B cell (primary cell): ENCODE results near the gene CARMIL3. TPM values are rescaled to one million over a fixed set of nuclear protein-coding genes. Genes with fewer than 3 reads are reported as not detected.

Experiments
- ATAC-seq: fragments of 200-7000 bp; cut with Tn5 transposase; one replicate; pipeline ENCODE4 v1.10.0; 2021; ENCODE audit warnings: low read depth, mild to moderate bottlenecking, moderate number of reproducible peaks, moderate library complexity
- CTCF ChIA-PET: fragments of 350-600 bp; sonication (Branson Sonifier 250); formaldehyde crosslinking; loops from one replicate; lab custom pipeline; 2021; ENCODE audit warnings: antibody characterized with exemption, inconsistent platforms; lab: Charles Lee
- POLR2A ChIA-PET: fragments of 350-600 bp; sonication (Branson Sonifier 250); formaldehyde crosslinking; loops from one replicate; lab custom pipeline; 2021; ENCODE audit warnings: antibody characterized with exemption; lab: Charles Lee
- DNase-seq: peaks from one replicate; pipeline ENCODE4 v3.0.0; 2013
- H2AFZ ChIP-seq: 2 replicates; pipeline ENCODE4 v1.6.1; 2012; ENCODE audit warnings: mild to moderate bottlenecking, low read depth, low read length; ENCODE audit not compliant: insufficient read depth, poor library complexity, severe bottlenecking
- H3K27ac ChIP-seq, 2 donors: 1 replicate in 1 of 2; 2 replicates in 1 of 2; pipeline ENCODE4 v1.5.1; 2012 to 2013; ENCODE audit warnings: low read length in 2 of 2, mild to moderate bottlenecking in 2 of 2, moderate library complexity in 1 of 2
- H3K27me3 ChIP-seq, 4 experiments: fragments of 200-600 bp in 1 of 4; sonication (generic) in 1 of 4; replicated peaks in 1 of 4; 1 replicate in 2 of 4; 2 replicates in 2 of 4; pipeline versions ENCODE4 v1.6.1 to v1.7.0; 2013 to 2016; ENCODE audit warnings: low read length in 3 of 4, mild to moderate bottlenecking in 2 of 4, mixed read lengths in 1 of 4, moderate library complexity in 1 of 4; ENCODE audit not compliant: insufficient read depth in 4 of 4, control insufficient read depth in 3 of 4; ENCODE audit errors: control extremely low read depth in 1 of 4
- H3K36me3 ChIP-seq, 2 experiments: replicated peaks in 1 of 2; 1 replicate in 1 of 2; 2 replicates in 1 of 2; pipeline versions ENCODE4 v1.6.1 to v1.7.1; 2013; ENCODE audit warnings: low read length in 1 of 2; ENCODE audit not compliant: insufficient read depth in 2 of 2, control insufficient read depth in 1 of 2; ENCODE audit errors: control extremely low read depth in 1 of 2, extremely low read depth in 1 of 2
- H3K4me1 ChIP-seq, 2 donors: fragments of 200-600 bp in 1 of 2; sonication (generic) in 1 of 2; 1 replicate in 1 of 2; 2 replicates in 1 of 2; pipeline versions ENCODE4 v1.5.1 to v1.6.1; 2013 to 2017; ENCODE audit warnings: low read length in 2 of 2; ENCODE audit not compliant: control insufficient read depth in 2 of 2, insufficient read depth in 2 of 2
- H3K4me2 ChIP-seq: replicated peaks from 2 replicates; pipeline ENCODE3; 2012; ENCODE audit warnings: mild to moderate bottlenecking, low read depth, low read length; ENCODE audit not compliant: poor library complexity, severe bottlenecking
- H3K4me3 ChIP-seq, 5 experiments: fragments of 200-600 bp in 1 of 5; sonication (generic) in 1 of 5; 1 replicate in 3 of 5; 2 replicates in 2 of 5; pipeline versions ENCODE4 v1.5.1 to v1.7.0; 2011 to 2016; ENCODE audit warnings: low read length in 4 of 5, mild to moderate bottlenecking in 4 of 5, low read depth in 2 of 5, control low read depth in 1 of 5, moderate library complexity in 1 of 5; ENCODE audit not compliant: insufficient read depth in 1 of 5; ENCODE audit errors: control extremely low read depth in 1 of 5, extremely low read depth in 1 of 5
- H3K79me2 ChIP-seq: fragments of 200-600 bp; sonication (generic); one replicate; pipeline ENCODE4 v1.6.0; 2016; ENCODE audit warnings: low read length; ENCODE audit not compliant: control insufficient read depth, insufficient read depth
- H3K9ac ChIP-seq: fragments of 200-600 bp; sonication (generic); 2 replicates; pipeline ENCODE4 v1.6.1; 2017; ENCODE audit warnings: mild to moderate bottlenecking, low read length, moderate library complexity
- H3K9me3 ChIP-seq, 3 donors: one replicate each; pipeline versions ENCODE4 v1.6.1 to v1.7.1; 2013; ENCODE audit warnings: low read length in 2 of 3; ENCODE audit not compliant: control insufficient read depth in 2 of 3, insufficient read depth in 1 of 3; ENCODE audit errors: control extremely low read depth in 1 of 3
- H4K20me1 ChIP-seq: 2 replicates; pipeline ENCODE4 v1.6.0; 2012; ENCODE audit warnings: mild to moderate bottlenecking, low read length; ENCODE audit not compliant: insufficient read depth, control insufficient read depth, poor library complexity, severe bottlenecking
- H3K27ac Mint-ChIP-seq: one replicate; pipeline ENCODE4 v1.8.0; 2021; ENCODE audit warnings: mixed read lengths
- H3K27me3 Mint-ChIP-seq: one replicate; pipeline ENCODE4 v1.8.0; 2021; ENCODE audit warnings: mixed read lengths
- H3K4me1 Mint-ChIP-seq: one replicate; pipeline ENCODE4 v1.8.0; 2021; ENCODE audit warnings: mixed read lengths
- H3K4me3 Mint-ChIP-seq: one replicate; pipeline ENCODE4 v1.8.0; 2021; ENCODE audit warnings: mixed read lengths
- H3K9me3 Mint-ChIP-seq: one replicate; pipeline ENCODE4 v1.8.0; 2022; ENCODE audit warnings: mixed read lengths; ENCODE audit not compliant: insufficient read depth
- EZH2 ChIP-seq: IDR thresholded peaks from 2 replicates; pipeline ENCODE4 v1.6.1; 2012; ENCODE audit warnings: borderline replicate concordance, low read depth, mild to moderate bottlenecking, moderate library complexity, low read length; ENCODE audit not compliant: insufficient read depth, poor library complexity, severe bottlenecking
- WGBS: methylation state at CpG from one replicate; pipeline ENCODE4 v1.1.5; 2013; ENCODE audit warnings: missing lambda C conversion rate; ENCODE audit not compliant: insufficient coverage; 5-methylcytosine and 5-hydroxymethylcytosine counted together
- intact Hi-C: fragments of 100-400 bp; cut with micrococcal nuclease; formaldehyde crosslinking; loops from one replicate; pipeline ENCODE4 v1.10.0; 2022
- polyA plus RNA-seq: library from polyadenylated mRNA; depleted of rRNA; stranded (reverse); fragments of >200 nt; gene quantifications from 2 replicates; pipeline ENCODE4 v1.2.3, GENCODE V29; 2012
- total RNA-seq, 2 donors: library from RNA; stranded (reverse); fragments of 120-200 nt in 1 of 2; gene quantifications; 1 replicate in 1 of 2; 2 replicates in 1 of 2; pipeline versions ENCODE4 v1.2.3 to v1.2.4, GENCODE V29; 2013 to 2022
- TF ChIP-seq, protein P1 (sequence below): fragments of 200-600 bp; IDR thresholded peaks from one replicate; pipeline ENCODE4 v1.8.0; 2022; ENCODE audit warnings: antibody characterized with exemption, mild to moderate bottlenecking

The CARMIL3 gene
- total and polyA plus RNA-seq, 2 donors (not counting 1 experiment from before 2014, with no cell fraction given) = 1.0 to 7.2 TPM

DNA sequence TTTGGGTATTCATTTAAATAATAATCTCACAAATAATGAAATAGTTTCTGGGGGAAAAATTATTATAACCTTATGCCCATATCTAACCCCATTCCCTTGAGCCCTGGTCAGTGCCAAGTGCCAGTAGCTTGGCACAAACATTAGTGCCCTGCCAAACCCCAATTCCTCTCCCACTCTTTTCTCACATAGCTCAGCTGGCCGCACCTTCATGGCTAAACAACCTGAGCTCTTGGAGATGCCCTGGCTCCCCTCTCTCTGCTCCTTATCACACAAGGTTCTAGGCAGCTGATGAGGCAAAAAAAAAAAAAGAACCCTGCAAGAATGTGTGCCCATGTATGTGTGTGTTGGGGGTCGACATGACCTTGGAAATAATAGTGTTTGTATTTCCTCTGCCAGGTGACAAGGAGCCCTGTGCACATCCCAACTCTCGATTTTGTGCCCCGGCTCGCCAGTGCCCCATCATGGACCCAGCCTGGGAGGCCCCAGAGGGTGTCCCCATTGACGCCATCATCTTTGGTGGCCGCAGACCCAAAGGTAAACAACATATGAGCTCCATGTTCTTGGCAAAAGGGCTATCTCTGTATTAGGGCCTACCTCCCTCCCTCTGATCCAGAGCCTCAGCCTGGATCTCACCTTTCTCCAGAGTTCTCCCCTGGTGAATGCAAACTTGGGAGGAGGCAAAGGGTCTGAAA lies 50.7 kb downstream of the CARMIL3 start:
- no peaks in the 10 kb centered on the region for H3K4me1 ChIP-seq
- 96% methylated on average over 7 of the region's 7 CpGs for WGBS
- TF ChIP-seq EZH2 = no peak
- TF ChIP-seq, protein P1, sequence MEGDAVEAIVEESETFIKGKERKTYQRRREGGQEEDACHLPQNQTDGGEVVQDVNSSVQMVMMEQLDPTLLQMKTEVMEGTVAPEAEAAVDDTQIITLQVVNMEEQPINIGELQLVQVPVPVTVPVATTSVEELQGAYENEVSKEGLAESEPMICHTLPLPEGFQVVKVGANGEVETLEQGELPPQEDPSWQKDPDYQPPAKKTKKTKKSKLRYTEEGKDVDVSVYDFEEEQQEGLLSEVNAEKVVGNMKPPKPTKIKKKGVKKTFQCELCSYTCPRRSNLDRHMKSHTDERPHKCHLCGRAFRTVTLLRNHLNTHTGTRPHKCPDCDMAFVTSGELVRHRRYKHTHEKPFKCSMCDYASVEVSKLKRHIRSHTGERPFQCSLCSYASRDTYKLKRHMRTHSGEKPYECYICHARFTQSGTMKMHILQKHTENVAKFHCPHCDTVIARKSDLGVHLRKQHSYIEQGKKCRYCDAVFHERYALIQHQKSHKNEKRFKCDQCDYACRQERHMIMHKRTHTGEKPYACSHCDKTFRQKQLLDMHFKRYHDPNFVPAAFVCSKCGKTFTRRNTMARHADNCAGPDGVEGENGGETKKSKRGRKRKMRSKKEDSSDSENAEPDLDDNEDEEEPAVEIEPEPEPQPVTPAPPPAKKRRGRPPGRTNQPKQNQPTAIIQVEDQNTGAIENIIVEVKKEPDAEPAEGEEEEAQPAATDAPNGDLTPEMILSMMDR = no peak
- CTCF ChIA-PET = interaction anchor here (0.6 to 11.7 kb wide), 6 partner anchors 9 to 1043 kb away, joined by 3 to 292 read pairs (median 6); partner anchors contain the start of genes DCAF11, NRL, PCK2 and TINF2
- no peak overlapping the region for H3K9ac ChIP-seq
- no peaks in the 10 kb centered on the region for H3K4me1 Mint-ChIP-seq
- H3K4me3 ChIP-seq = no peak overlapping the region
- H3K79me2 ChIP-seq = peaks cover 22% of the 10 kb centered on the region
- intact Hi-C loops = loop anchor here (10.0 kb wide), 1 partner anchor 118 kb away; the partner anchor contains the start of gene DHRS4L2
- H3K9me3 ChIP-seq = no peaks in the 10 kb centered on the region
- DNase-seq (no peak), ATAC-seq (no peak)
- H3K27me3 ChIP-seq = no peaks in the 10 kb centered on the region
- no peak overlapping the region for H3K27ac ChIP-seq
- H3K9me3 Mint-ChIP-seq = no peaks in the 10 kb centered on the region
- peaks cover 7% of the 10 kb centered on the region for H4K20me1 ChIP-seq
- H3K4me2 ChIP-seq = no peak overlapping the region
- no peaks in the 10 kb centered on the region for H3K27me3 Mint-ChIP-seq
- no peak overlapping the region for H3K27ac Mint-ChIP-seq
- H3K36me3 ChIP-seq = peaks cover 2 to 63% of the 10 kb centered on the region in 2 experiments
- no peak overlapping the region for H2AFZ ChIP-seq
- POLR2A ChIA-PET = interaction anchor here (0.5 to 0.7 kb wide), 2 partner anchors 19 to 44 kb away, joined by 4 read pairs; partner anchors contain the start of gene PSME2
- no peak overlapping the region for H3K4me3 Mint-ChIP-seq

DNA sequence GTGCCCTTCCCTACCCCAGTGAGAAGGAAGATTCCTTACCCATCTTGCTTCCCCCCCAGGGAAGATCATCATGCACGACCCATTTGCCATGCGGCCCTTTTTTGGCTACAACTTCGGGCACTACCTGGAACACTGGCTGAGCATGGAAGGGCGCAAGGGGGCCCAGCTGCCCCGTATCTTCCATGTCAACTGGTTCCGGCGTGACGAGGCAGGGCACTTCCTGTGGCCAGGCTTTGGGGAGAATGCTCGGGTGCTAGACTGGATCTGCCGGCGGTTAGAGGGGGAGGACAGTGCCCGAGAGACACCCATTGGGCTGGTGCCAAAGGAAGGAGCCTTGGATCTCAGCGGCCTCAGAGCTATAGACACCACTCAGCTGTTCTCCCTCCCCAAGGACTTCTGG lies 51.6 kb downstream of the CARMIL3 start:
- Histone ChIP-seq H3K36me3 (peaks cover under 1 to 55% of the 10 kb centered on the region in 2 experiments), H3K79me2 (peaks cover 17% of the 10 kb centered on the region), H3K4me3 (no peak overlapping the region), H3K4me1 (peaks cover under 1 to 2% of the 10 kb centered on the region in 2 donors), H3K27ac (no peak overlapping the region), H4K20me1 (peaks cover 7% of the 10 kb centered on the region), H3K27me3 (no peaks in the 10 kb centered on the region), H3K9me3 (no peaks in the 10 kb centered on the region), H3K9ac (no peak overlapping the region), H3K4me2 (no peak overlapping the region), H2AFZ (no peak overlapping the region)
- H3K27me3 Mint-ChIP-seq = no peaks in the 10 kb centered on the region
- H3K4me3 Mint-ChIP-seq = no peak overlapping the region
- H3K9me3 Mint-ChIP-seq = no peaks in the 10 kb centered on the region
- TF ChIP-seq, protein P1 = no peak
- TF ChIP-seq EZH2 = no peak
- H3K4me1 Mint-ChIP-seq = peaks cover 3% of the 10 kb centered on the region
- ChIA-PET CTCF (interaction anchor here (1.9 to 11.7 kb wide), 2 partner anchors 10 to 11 kb away, joined by 9 to 292 read pairs; partner anchors contain the start of genes DCAF11, NRL and PCK2), POLR2A (interaction anchor here (0.5 kb wide), 1 partner anchor 43 kb away, joined by 4 read pairs; the partner anchor contains the start of gene PSME2)
- ATAC-seq (no peak), DNase-seq (no peak)
- intact Hi-C loops = loop anchor here (10.0 kb wide), 1 partner anchor 119 kb away; the partner anchor contains the start of gene DHRS4L2
- WGBS = 97% methylated on average over 12 of the region's 13 CpGs
- H3K27ac Mint-ChIP-seq = peak overlapping the region; percentile 34
